Ascending aorta (tissue), 2 donors: ENCODE results near the gene LRRN3. TPM values are rescaled to one million over a fixed set of nuclear protein-coding genes. Genes with fewer than 3 reads are reported as not detected.

Source experiments
- DNase-seq, 2 donors: peaks; one replicate each; pipeline ENCODE4 v3.0.0-alpha.2; 2019; ENCODE audit warnings: low spot score in 2 of 2
- H3K27ac ChIP-seq, 2 donors: fragments of 200-600 bp; sonication (generic); one replicate each; pipeline ENCODE4 v1.5.1; 2016 to 2017; ENCODE audit warnings: mild to moderate bottlenecking in 1 of 2
- H3K27me3 ChIP-seq: fragments of 200-600 bp; sonication (generic); one replicate; pipeline ENCODE4 v1.5.1; 2017
- H3K36me3 ChIP-seq, 2 donors: fragments of 200-600 bp; sonication (generic); one replicate each; pipeline ENCODE4 v1.5.1; 2016
- H3K4me1 ChIP-seq, 2 donors: fragments of 200-600 bp; sonication (generic); one replicate each; pipeline ENCODE4 v1.5.1; 2016 to 2017; ENCODE audit warnings: mild to moderate bottlenecking in 1 of 2
- H3K4me3 ChIP-seq, 2 donors: fragments of 200-600 bp; sonication (generic); one replicate each; pipeline ENCODE4 v1.5.1; 2016 to 2017; ENCODE audit warnings: mild to moderate bottlenecking in 1 of 2
- H3K9me3 ChIP-seq, 2 donors: fragments of 200-600 bp; sonication (generic); one replicate each; pipeline ENCODE4 v1.5.1; 2016
- CTCF ChIP-seq, 3 experiments: fragments of 200-600 bp in 2 of 3; fragments of 450-650 bp in 1 of 3; sonication (generic) in 2 of 3; IDR thresholded peaks; one replicate each; pipeline ENCODE4 v1.5.1; 2016 to 2019; ENCODE audit warnings: antibody characterized with exemption in 3 of 3, mild to moderate bottlenecking in 1 of 3, moderate library complexity in 1 of 3
- intact Hi-C: fragments of 100-400 bp; cut with DNase I; formaldehyde crosslinking; loops from one replicate; pipeline ENCODE4 v1.15.1; 2023
- total RNA-seq: library from RNA; depleted of rRNA; stranded (reverse); fragments of >200 nt; gene quantifications from one replicate; pipeline ENCODE4 v1.1.0, GENCODE V29; 2016

The LRRN3 gene
- total RNA-seq, 1 donor from 2014 or later, result 1.7 TPM

DNA sequence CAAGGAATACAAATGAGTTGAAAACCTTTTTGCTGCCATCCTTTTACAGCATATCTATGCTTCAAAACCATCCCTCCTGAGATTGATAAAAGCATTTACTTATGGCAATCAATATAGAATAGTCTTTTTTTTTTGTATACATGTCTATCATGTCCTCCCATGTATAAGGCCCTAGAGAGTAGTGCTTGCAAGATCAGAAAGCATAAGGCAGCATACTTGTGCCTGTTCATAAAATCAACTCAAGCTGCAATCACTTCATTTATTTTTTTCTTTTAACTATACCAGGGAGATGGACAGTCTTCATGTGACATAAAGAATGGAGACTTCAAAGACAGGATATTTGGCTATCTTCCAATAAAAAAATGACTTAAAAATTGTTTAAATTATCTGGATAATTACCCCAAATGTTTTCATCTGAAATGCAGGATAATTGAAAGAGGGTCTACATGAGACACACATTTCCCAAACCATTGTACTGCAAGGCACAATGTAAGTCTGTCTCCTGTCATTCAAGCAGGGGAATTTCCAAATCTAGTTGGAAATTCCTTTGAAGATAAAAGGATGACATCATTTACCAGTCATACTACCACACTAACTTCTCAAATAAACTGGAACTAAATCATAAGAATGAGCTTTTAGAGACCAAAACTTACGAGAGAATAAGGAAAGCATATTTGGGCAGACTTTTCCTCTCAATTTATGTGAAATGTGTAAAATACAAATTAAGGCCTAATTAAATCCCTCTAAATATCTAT, 22.5 kb downstream of the LRRN3 start:
- Histone ChIP-seq H3K9me3 (no peaks in the 10 kb centered on the region), H3K36me3 (no peaks in the 10 kb centered on the region), H3K27me3 (no peaks in the 10 kb centered on the region), H3K27ac (no peak overlapping the region), H3K4me3 (no peak overlapping the region), H3K4me1 (peaks cover 0 to 8% of the 10 kb centered on the region in 2 donors)
- intact Hi-C loops, result no loop called here
- DNase-seq, result no peak
- no peak for TF ChIP-seq CTCF (IDR thresholded peaks at IDR 0.05)

GRCh38 chr7:111115966-111116365, 25.0 kb downstream of the LRRN3 start:
- intact Hi-C loops, result no loop called here
- Histone ChIP-seq H3K36me3 (no peaks in the 10 kb centered on the region), H3K9me3 (no peaks in the 10 kb centered on the region)

DNA sequence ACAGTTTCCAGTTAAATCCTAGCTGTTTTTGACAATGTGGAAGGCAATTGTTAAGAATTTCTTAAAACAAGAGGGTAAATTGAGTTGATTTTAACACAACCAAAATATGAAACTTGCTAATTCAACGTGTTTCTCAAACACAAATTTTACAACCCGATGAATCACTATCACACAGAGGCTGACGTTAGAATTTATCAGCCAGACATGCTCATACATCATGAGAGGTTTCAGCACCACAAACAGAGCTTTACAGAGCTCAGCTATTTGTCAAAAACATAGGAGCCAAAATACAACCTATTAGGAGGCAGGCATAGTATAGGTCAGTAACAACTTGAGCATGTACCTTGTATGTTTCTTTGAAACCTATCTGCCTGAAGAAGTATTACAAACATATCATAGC, 36.1 kb downstream of the LRRN3 start:
- no peak overlapping the region for H3K4me3 ChIP-seq
- DNase-seq, result no peak
- H3K36me3 ChIP-seq, result no peaks in the 10 kb centered on the region
- no peak overlapping the region for H3K27ac ChIP-seq
- TF ChIP-seq CTCF (IDR thresholded peaks at IDR 0.05), result no peak
- H3K9me3 ChIP-seq, result no peaks in the 10 kb centered on the region
- intact Hi-C loops, result no loop called here
- H3K27me3 ChIP-seq, result no peaks in the 10 kb centered on the region
- H3K4me1 ChIP-seq, result no peaks in the 10 kb centered on the region

More at GRCh38 chr7:111115966-111116365, 25.0 kb downstream of the LRRN3 start:
- no peak overlapping the region for H3K4me3 ChIP-seq
- TF ChIP-seq CTCF (IDR thresholded peaks at IDR 0.05), result no peak
- no peak for DNase-seq
- peaks cover 0 to 8% of the 10 kb centered on the region in 2 donors for H3K4me1 ChIP-seq
- no peaks in the 10 kb centered on the region for H3K27me3 ChIP-seq
- no peak overlapping the region for H3K27ac ChIP-seq

GRCh38 chr7:111129435-111129834, 38.5 kb downstream of the LRRN3 start:
- Histone ChIP-seq H3K27me3 (no peaks in the 10 kb centered on the region), H3K4me3 (no peak overlapping the region), H3K36me3 (no peaks in the 10 kb centered on the region), H3K27ac (no peak overlapping the region), H3K4me1 (no peaks in the 10 kb centered on the region), H3K9me3 (no peaks in the 10 kb centered on the region)
- intact Hi-C loops, result no loop called here
- DNase-seq, result no peak
- no peak for TF ChIP-seq CTCF (IDR thresholded peaks at IDR 0.05)

GRCh38 chr7:111132833-111133232, 41.9 kb downstream of the LRRN3 start:
- no peaks in the 10 kb centered on the region for H3K27me3 ChIP-seq
- DNase-seq, result no peak

More at GRCh38 chr7:111132833-111133232, 41.9 kb downstream of the LRRN3 start:
- Histone ChIP-seq H3K27ac (no peak overlapping the region), H3K4me1 (peaks cover 0 to 5% of the 10 kb centered on the region in 2 donors), H3K36me3 (no peaks in the 10 kb centered on the region), H3K9me3 (no peaks in the 10 kb centered on the region), H3K4me3 (no peak overlapping the region)
- intact Hi-C loops, result no loop called here
- no peak for TF ChIP-seq CTCF (IDR thresholded peaks at IDR 0.05)
